ENCODE results near the gene TBC1D9.

The TBC1D9 gene

DNA sequence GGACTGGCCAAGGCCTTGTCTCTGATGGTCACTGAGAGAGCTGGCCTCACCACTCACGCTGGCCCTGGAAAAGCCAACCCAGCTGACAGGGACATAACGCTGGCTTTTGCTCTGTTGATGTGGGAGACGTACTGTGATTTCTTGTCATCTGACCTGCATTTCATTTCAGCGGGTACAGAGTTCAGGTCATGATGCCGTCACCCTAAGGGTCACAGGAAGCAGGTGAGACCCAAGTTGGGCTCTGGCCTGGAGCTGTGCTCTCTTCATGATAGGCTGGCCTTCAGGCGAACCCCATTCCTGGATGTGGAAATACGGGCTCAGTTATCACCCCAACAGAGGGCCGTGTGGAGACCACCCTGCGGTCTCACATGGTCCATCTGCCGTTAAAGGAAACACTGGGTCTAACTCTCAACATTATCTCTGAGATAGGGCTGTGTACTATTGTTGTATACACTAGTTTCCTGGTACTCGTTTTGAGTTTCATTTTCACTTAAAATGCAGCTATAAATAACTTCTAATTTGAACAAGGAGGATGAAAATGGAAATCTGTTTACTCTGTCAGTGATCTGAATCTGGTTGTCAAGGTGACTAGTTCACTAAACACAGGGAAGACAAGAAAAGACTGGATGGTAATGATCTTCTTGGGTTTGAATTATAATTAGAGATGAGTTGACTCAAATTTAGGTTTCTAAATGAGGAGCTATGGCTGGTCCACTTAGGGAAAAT is 89.1 kb downstream of the TBC1D9 start:
- Histone ChIP-seq H3K9me3 (ENCODE audit: control insufficient read depth, low read length) (no peaks in the 10 kb centered on the region), H3K36me3 (ENCODE audit: control insufficient read depth, insufficient read depth, low read length) (no peaks in the 10 kb centered on the region), H3K4me1 (no peaks in the 10 kb centered on the region), H3K27me3 (ENCODE audit: control insufficient read depth, insufficient read depth, low read length) (no peaks in the 10 kb centered on the region), H3K4me2 (ENCODE audit: low read length) (no peak overlapping the region), H3K9ac (no peak overlapping the region), H3K79me2 (no peaks in the 10 kb centered on the region), H2AFZ (no peak overlapping the region), H3K27ac (no peak overlapping the region), H3K4me3 (ENCODE audit: low read depth, low read length) (no peak overlapping the region)
- TF ChIP-seq, protein P1, sequence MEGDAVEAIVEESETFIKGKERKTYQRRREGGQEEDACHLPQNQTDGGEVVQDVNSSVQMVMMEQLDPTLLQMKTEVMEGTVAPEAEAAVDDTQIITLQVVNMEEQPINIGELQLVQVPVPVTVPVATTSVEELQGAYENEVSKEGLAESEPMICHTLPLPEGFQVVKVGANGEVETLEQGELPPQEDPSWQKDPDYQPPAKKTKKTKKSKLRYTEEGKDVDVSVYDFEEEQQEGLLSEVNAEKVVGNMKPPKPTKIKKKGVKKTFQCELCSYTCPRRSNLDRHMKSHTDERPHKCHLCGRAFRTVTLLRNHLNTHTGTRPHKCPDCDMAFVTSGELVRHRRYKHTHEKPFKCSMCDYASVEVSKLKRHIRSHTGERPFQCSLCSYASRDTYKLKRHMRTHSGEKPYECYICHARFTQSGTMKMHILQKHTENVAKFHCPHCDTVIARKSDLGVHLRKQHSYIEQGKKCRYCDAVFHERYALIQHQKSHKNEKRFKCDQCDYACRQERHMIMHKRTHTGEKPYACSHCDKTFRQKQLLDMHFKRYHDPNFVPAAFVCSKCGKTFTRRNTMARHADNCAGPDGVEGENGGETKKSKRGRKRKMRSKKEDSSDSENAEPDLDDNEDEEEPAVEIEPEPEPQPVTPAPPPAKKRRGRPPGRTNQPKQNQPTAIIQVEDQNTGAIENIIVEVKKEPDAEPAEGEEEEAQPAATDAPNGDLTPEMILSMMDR (IDR thresholded peaks at IDR 0.05) = no peak

GRCh38 chr4:140662082-140662869 is 93.9 kb downstream of the TBC1D9 start:
- H3K36me3 ChIP-seq (ENCODE audit: control insufficient read depth, insufficient read depth, low read length) = no peaks in the 10 kb centered on the region
- no peaks in the 10 kb centered on the region for H3K79me2 ChIP-seq
- TF ChIP-seq, protein P1 (IDR thresholded peaks at IDR 0.05) = no peak
- no peaks in the 10 kb centered on the region for H3K27me3 ChIP-seq (ENCODE audit: control insufficient read depth, insufficient read depth, low read length)
- H3K9ac ChIP-seq = no peak overlapping the region
- no peak overlapping the region for H3K4me2 ChIP-seq (ENCODE audit: low read length)
- H2AFZ ChIP-seq = no peak overlapping the region
- no peaks in the 10 kb centered on the region for H3K4me1 ChIP-seq
- H3K9me3 ChIP-seq (ENCODE audit: control insufficient read depth, low read length) = no peaks in the 10 kb centered on the region
- H3K27ac ChIP-seq = no peak overlapping the region
- no peak overlapping the region for H3K4me3 ChIP-seq (ENCODE audit: low read depth, low read length)

DNA sequence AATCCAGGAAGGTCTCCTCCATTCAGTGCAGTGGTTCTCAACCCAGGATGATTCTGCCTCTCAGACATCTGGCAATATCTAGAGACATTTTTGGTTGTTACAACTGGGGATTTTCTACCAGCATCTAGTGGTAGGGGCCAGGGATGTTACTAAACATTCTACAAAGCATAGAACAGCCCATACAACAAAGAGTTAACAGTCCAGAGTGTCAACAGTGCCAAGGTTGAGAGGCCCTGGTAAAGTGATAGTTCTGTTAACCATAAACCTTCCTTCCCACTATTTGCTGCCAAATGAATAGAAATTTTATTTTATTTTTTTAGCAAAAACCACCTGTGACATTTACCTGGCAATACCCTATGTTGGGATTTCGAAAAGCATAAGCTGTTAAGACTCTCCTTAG is 94.6 kb downstream of the TBC1D9 start:
- Histone ChIP-seq H3K4me2 (ENCODE audit: low read length) (no peak overlapping the region), H3K79me2 (no peaks in the 10 kb centered on the region), H3K4me1 (no peaks in the 10 kb centered on the region), H3K9ac (no peak overlapping the region), H3K9me3 (ENCODE audit: control insufficient read depth, low read length) (no peaks in the 10 kb centered on the region), H2AFZ (no peak overlapping the region), H3K36me3 (ENCODE audit: control insufficient read depth, insufficient read depth, low read length) (no peaks in the 10 kb centered on the region), H3K4me3 (ENCODE audit: low read depth, low read length) (no peak overlapping the region), H3K27me3 (ENCODE audit: control insufficient read depth, insufficient read depth, low read length) (no peaks in the 10 kb centered on the region), H3K27ac (no peak overlapping the region)
- TF ChIP-seq, protein P1 (IDR thresholded peaks at IDR 0.05) = no peak

- H3K4me1 ChIP-seq = no peaks in the 10 kb centered on the region
- H3K4me2 ChIP-seq (ENCODE audit: low read length) = no peak overlapping the region
- H3K27ac ChIP-seq = no peak overlapping the region
- TF ChIP-seq, protein P1 (IDR thresholded peaks at IDR 0.05) = no peak
- H3K9ac ChIP-seq = no peak overlapping the region
- no peaks in the 10 kb centered on the region for H3K9me3 ChIP-seq (ENCODE audit: control insufficient read depth, low read length)
- no peaks in the 10 kb centered on the region for H3K36me3 ChIP-seq (ENCODE audit: control insufficient read depth, insufficient read depth, low read length)
- H3K79me2 ChIP-seq = no peaks in the 10 kb centered on the region
- no peak overlapping the region for H3K4me3 ChIP-seq (ENCODE audit: low read depth, low read length)
- H2AFZ ChIP-seq = no peak overlapping the region
- H3K27me3 ChIP-seq (ENCODE audit: control insufficient read depth, insufficient read depth, low read length) = no peaks in the 10 kb centered on the region
Measured at GRCh38 chr4:140659943-140660700, 96.1 kb downstream of the TBC1D9 start.

Data from parathyroid adenoma (tissue), 2 donors.